Central memory CD8-positive, alpha-beta T cell (primary cell): ENCODE results near the gene DCTN3.

Source experiments
- ATAC-seq: fragments of 150-1000 bp; cut with Tn5 transposase; replicated peaks from 2 replicates; pipeline ENCODE4 v1.10.0; 2022; ENCODE audit warnings: mild to moderate bottlenecking, moderate FRiP score, moderate number of reproducible peaks; ENCODE audit not compliant: poor library complexity, severe bottlenecking; ENCODE audit errors: extremely low read depth
- DNase-seq, 2 donors: peaks; one replicate each; pipeline ENCODE4 v3.0.0; 2021; ENCODE audit warnings: low spot score in 2 of 2
- H3K27ac Mint-ChIP-seq: one replicate; pipeline ENCODE4 v1.8.0; 2022; ENCODE audit warnings: low read depth, mild to moderate bottlenecking, moderate library complexity, mixed read lengths
- H3K27me3 Mint-ChIP-seq: one replicate; pipeline ENCODE4 v1.8.0; 2022; ENCODE audit warnings: mixed read lengths
- H3K36me3 Mint-ChIP-seq: one replicate; pipeline ENCODE4 v1.8.0; 2022; ENCODE audit warnings: mild to moderate bottlenecking, moderate library complexity, mixed read lengths; ENCODE audit not compliant: insufficient read depth
- H3K4me1 Mint-ChIP-seq: one replicate; pipeline ENCODE4 v1.8.0; 2022; ENCODE audit warnings: mixed read lengths
- H3K4me3 Mint-ChIP-seq: one replicate; pipeline ENCODE4 v1.8.0; 2022; ENCODE audit warnings: mild to moderate bottlenecking, moderate library complexity, mixed read lengths
- H3K9me3 Mint-ChIP-seq: one replicate; pipeline ENCODE4 v1.8.0; 2022; ENCODE audit warnings: mixed read lengths

Gene DCTN3

GRCh38 chr9:34627716-34628655, 7.7 kb upstream of the DCTN3 start:
- ATAC-seq (no peak), DNase-seq (no peak)
- Mint-ChIP-seq H3K9me3 (no peaks in the 10 kb centered on the region), H3K27ac (peak overlapping the region; percentile 0), H3K4me1 (peaks cover 16% of the 10 kb centered on the region), H3K36me3 (peaks cover 5% of the 10 kb centered on the region), H3K27me3 (peaks cover 74% of the 10 kb centered on the region), H3K4me3 (peak overlapping the region; percentile 79)

GRCh38 chr9:34625186-34625486, 4.8 kb upstream of the DCTN3 start:
- Mint-ChIP-seq H3K4me1 (peaks cover 27% of the 10 kb centered on the region), H3K27me3 (peaks cover 85% of the 10 kb centered on the region), H3K9me3 (no peaks in the 10 kb centered on the region), H3K36me3 (peaks cover 4% of the 10 kb centered on the region), H3K27ac (no peak overlapping the region), H3K4me3 (no peak overlapping the region)
- DNase-seq, result no peak
- no peak for ATAC-seq

GRCh38 chr9:34624475-34625185, 4.3 kb upstream of the DCTN3 start:
- no peak for DNase-seq
- no peak overlapping the region for H3K4me3 Mint-ChIP-seq
- H3K4me1 Mint-ChIP-seq, result peaks cover 32% of the 10 kb centered on the region
- no peaks in the 10 kb centered on the region for H3K9me3 Mint-ChIP-seq
- peaks cover 80% of the 10 kb centered on the region for H3K27me3 Mint-ChIP-seq
- no peak for ATAC-seq
- no peak overlapping the region for H3K27ac Mint-ChIP-seq
- H3K36me3 Mint-ChIP-seq, result peaks cover 4% of the 10 kb centered on the region

GRCh38 chr9:34623374-34624235, 3.3 kb upstream of the DCTN3 start:
- Mint-ChIP-seq H3K9me3 (no peaks in the 10 kb centered on the region), H3K27me3 (peaks cover 70% of the 10 kb centered on the region)

GRCh38 chr9:34615132-34615531, 5.2 kb downstream of the DCTN3 start:
- no peaks in the 10 kb centered on the region for H3K9me3 Mint-ChIP-seq
- no peaks in the 10 kb centered on the region for H3K27me3 Mint-ChIP-seq
- ATAC-seq, result no peak
- no peak overlapping the region for H3K4me3 Mint-ChIP-seq
- H3K36me3 Mint-ChIP-seq, result peaks cover 19% of the 10 kb centered on the region
- peaks cover 44% of the 10 kb centered on the region for H3K4me1 Mint-ChIP-seq
- no peak overlapping the region for H3K27ac Mint-ChIP-seq
- DNase-seq, result no peak

More at GRCh38 chr9:34623374-34624235, 3.3 kb upstream of the DCTN3 start:
- Mint-ChIP-seq H3K4me3 (no peak overlapping the region), H3K4me1 (peaks cover 34% of the 10 kb centered on the region), H3K27ac (no peak overlapping the region), H3K36me3 (peaks cover 4% of the 10 kb centered on the region)
- DNase-seq, result no peak
- ATAC-seq, result no peak

- H3K27ac Mint-ChIP-seq, result peak overlapping the region; percentile 91
- ATAC-seq (peak; percentile 44), DNase-seq (peak; percentile 42 to 43)
- peaks cover 19% of the 10 kb centered on the region for H3K36me3 Mint-ChIP-seq
- H3K27me3 Mint-ChIP-seq, result no peaks in the 10 kb centered on the region
- H3K4me3 Mint-ChIP-seq, result peak overlapping the region; percentile 88
- no peaks in the 10 kb centered on the region for H3K9me3 Mint-ChIP-seq
- peaks cover 31% of the 10 kb centered on the region for H3K4me1 Mint-ChIP-seq
Measured at GRCh38 chr9:34612788-34613390, 7.4 kb downstream of the DCTN3 start.

GRCh38 chr9:34611811-34612787, 8.2 kb downstream of the DCTN3 start, which contains the start of gene RPP25L:
Gene RPP25L, minus strand, starts transcription at chr9:34612097. Its CDS starts 801 bp downstream, at chr9:34611296.
- Mint-ChIP-seq H3K36me3 (peaks cover 17% of the 10 kb centered on the region), H3K27ac (peak within 1 kb of the TSS; percentile 91), H3K4me3 (peak within 1 kb of the TSS; percentile 88), H3K4me1 (peaks cover 31% of the 10 kb centered on the region), H3K27me3 (no peaks in the 10 kb centered on the region), H3K9me3 (no peaks in the 10 kb centered on the region)
- DNase-seq, result peak; percentile 73 to 79
- peak; percentile 85 for ATAC-seq

GRCh38 chr9:34611251-34611810, 9.0 kb downstream of the DCTN3 start:
- peaks cover 31% of the 10 kb centered on the region for H3K4me1 Mint-ChIP-seq
- peak overlapping the region; percentile 91 for H3K27ac Mint-ChIP-seq
- H3K9me3 Mint-ChIP-seq, result no peaks in the 10 kb centered on the region
- no peaks in the 10 kb centered on the region for H3K27me3 Mint-ChIP-seq
- H3K4me3 Mint-ChIP-seq, result peak overlapping the region; percentile 88
- H3K36me3 Mint-ChIP-seq, result peaks cover 15% of the 10 kb centered on the region
- DNase-seq (no peak), ATAC-seq (no peak)

- peak overlapping the region; percentile 88 for H3K4me3 Mint-ChIP-seq
- peaks cover 31% of the 10 kb centered on the region for H3K4me1 Mint-ChIP-seq
- H3K9me3 Mint-ChIP-seq, result no peaks in the 10 kb centered on the region
- no peaks in the 10 kb centered on the region for H3K27me3 Mint-ChIP-seq
- no peak for DNase-seq
- H3K36me3 Mint-ChIP-seq, result peaks cover 8% of the 10 kb centered on the region
- no peak overlapping the region for H3K27ac Mint-ChIP-seq
- ATAC-seq, result no peak
Measured at GRCh38 chr9:34610434-34611206, 9.7 kb downstream of the DCTN3 start.

- Mint-ChIP-seq H3K4me3 (no peak overlapping the region), H3K4me1 (peaks cover 21% of the 10 kb centered on the region), H3K27ac (no peak overlapping the region), H3K9me3 (no peaks in the 10 kb centered on the region), H3K27me3 (no peaks in the 10 kb centered on the region), H3K36me3 (peaks cover 7% of the 10 kb centered on the region)
- no peak for ATAC-seq
- DNase-seq, result no peak
Measured at GRCh38 chr9:34607331-34607730, 13.0 kb downstream of the DCTN3 start.
